ENCODE results near the gene CFAP99.

DNA sequence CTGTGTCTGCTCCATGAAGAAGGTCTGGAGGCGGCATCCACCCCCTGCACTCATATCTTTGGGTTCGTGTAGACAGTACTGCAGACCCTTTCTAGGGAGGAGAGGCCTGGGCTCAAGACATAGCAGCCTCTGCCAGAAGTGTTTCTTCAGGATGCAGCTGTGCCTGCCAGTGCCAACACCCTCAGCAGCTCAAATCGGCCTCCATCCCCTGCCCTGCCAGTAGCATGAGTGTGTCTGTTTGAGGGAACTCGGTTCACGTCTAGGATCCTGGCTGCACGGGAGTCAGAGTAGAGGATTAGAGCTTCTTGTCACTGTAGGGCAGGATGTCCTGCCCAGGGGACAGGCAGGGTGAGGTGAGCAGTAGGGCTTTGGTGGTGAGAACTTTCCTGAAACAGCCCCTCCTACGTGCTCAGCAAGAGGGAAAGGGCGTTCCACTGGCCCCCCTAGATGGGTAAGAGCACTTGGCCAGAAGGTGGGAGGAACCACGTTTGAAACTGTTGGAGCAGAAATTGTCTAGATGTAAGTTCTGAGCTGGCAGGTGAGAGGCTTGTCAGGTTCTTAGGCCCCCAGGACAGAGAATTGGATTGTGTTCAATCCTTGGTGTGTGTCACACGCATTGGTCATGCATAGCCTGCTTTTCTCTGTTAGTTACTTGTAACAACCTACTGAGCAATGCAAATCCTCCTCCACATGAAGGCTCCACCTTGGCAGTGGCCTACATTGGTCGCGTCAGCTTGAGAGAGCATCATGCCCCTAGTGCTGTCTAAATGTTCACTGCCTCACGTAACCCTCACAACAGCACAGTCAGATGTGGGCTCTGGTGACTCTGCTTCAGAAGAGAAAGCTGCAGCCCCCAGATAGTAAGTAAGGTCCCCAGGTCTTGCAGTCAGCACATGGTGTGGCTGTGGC, 91.8 kb downstream of the CFAP99 start:
- TF ChIP-seq CTCF (IDR thresholded peaks at IDR 0.05 in 4 of 5, conservative IDR thresholded peaks at IDR 0.05 in 1 of 5) (no peak), POLR2A (IDR thresholded peaks at IDR 0.05) (no peak)
